A549 treated with DMSO at 1 μM for 4 hours (cell line): ENCODE results near the gene PACS1. TPM values are rescaled to one million over a fixed set of nuclear protein-coding genes. Genes with fewer than 3 reads are reported as not detected.

Experiments
- total RNA-seq: library from RNA; stranded (reverse); fragments of 200-300 nt; extraction: Qiagen RNA extraction; gene quantifications from 5 replicates; pipeline ENCODE4 v1.2.3, GENCODE V29; 2022; ENCODE audit warnings: low read depth

Gene PACS1
- 49.5 to 72.3 TPM (median 60.7 TPM) in 5 replicates for total RNA-seq

GRCh38 chr11:66069715-66070603, at the start of gene PACS1:
Gene PACS1 (plus strand): TSS chr11:66070272. CDS start chr11:66070487, 215 bp downstream.

GRCh38 chr11:66026017-66026529, 44.0 kb upstream of the PACS1 start, which contains the start of gene CATSPER1:
Gene CATSPER1 (minus strand): TSS chr11:66026479. CDS start chr11:66026379, 100 bp downstream.

GRCh38 chr11:66048547-66049323, 21.3 kb upstream of the PACS1 start, which contains the start of gene GAL3ST3:
Gene GAL3ST3 (minus strand): TSS chr11:66049161. CDS start chr11:66045415, 3,746 bp downstream.

GRCh38 chr11:66051766-66052663, 18.1 kb upstream of the PACS1 start, which contains the start of gene SF3B2:
Gene SF3B2 (plus strand): TSS chr11:66052364. CDS start chr11:66052385, 21 bp downstream.

GRCh38 chr11:66268244-66268951, 198.3 kb downstream of the PACS1 start, which contains the start of gene RAB1B:
Gene RAB1B (plus strand): TSS chr11:66268639. CDS start chr11:66268680, 41 bp downstream.

GRCh38 chr11:66277471-66278362, 207.6 kb downstream of the PACS1 start, which contains the start of gene CNIH2:
Gene CNIH2 (plus strand): TSS chr11:66278175. CDS start chr11:66278457, 282 bp downstream.

GRCh38 chr11:66288671-66289547, 218.8 kb downstream of the PACS1 start, which contains the start of gene YIF1A:
Gene YIF1A (minus strand): TSS chr11:66289143. CDS start chr11:66288985, 158 bp downstream.

GRCh38 chr11:66291706-66292542, 221.9 kb downstream of the PACS1 start, which contains the start of gene TMEM151A:
Gene TMEM151A (plus strand): TSS chr11:66291894. CDS start chr11:66292014, 120 bp downstream.

Other genes starting within 250 kb of the PACS1 start
- 0.06 to 0.14 TPM (median 0.11 TPM) in 4 of 5 replicates, not detected in the other for gene SNX32, start 236.3 kb upstream of the PACS1 start, total RNA-seq
- gene CFL1, start 212.1 kb upstream of the PACS1 start, total RNA-seq = 2,114 to 2,300 TPM (median 2,193 TPM) in 5 replicates
- 24.8 to 34.5 TPM (median 33.9 TPM) in 5 replicates for gene MUS81, start 209.8 kb upstream of the PACS1 start, total RNA-seq
- 0.67 to 2.1 TPM (median 1.4 TPM) in 5 replicates for gene EFEMP2, start 197.5 kb upstream of the PACS1 start, total RNA-seq
- gene CTSW, start 190.4 kb upstream of the PACS1 start, total RNA-seq = 0.09 TPM in 1 of 5 replicates, not detected in the others
- gene FIBP, start 181.8 kb upstream of the PACS1 start, total RNA-seq = 74.2 to 92.5 TPM (median 85.4 TPM) in 5 replicates
- 21.7 to 51.3 TPM (median 42.0 TPM) in 5 replicates for gene CCDC85B, start 179.6 kb upstream of the PACS1 start, total RNA-seq
- 176 to 296 TPM (median 205 TPM) in 5 replicates for gene FOSL1, start 169.9 kb upstream of the PACS1 start, total RNA-seq
- gene C11orf68, start 151.2 kb upstream of the PACS1 start, total RNA-seq = 58.3 to 75.5 TPM (median 60.6 TPM) in 5 replicates
- gene DRAP1, start 150.8 kb upstream of the PACS1 start, total RNA-seq = 204 to 286 TPM (median 228 TPM) in 5 replicates
- gene TSGA10IP, start 124.8 kb upstream of the PACS1 start, total RNA-seq = not detected in 5 replicates
- 43.7 to 71.8 TPM (median 59.1 TPM) in 5 replicates for gene SART1, start 108.5 kb upstream of the PACS1 start, total RNA-seq
- gene EIF1AD, start 68.1 kb upstream of the PACS1 start, total RNA-seq = 41.2 to 48.0 TPM (median 43.0 TPM) in 5 replicates
- 374 to 484 TPM (median 463 TPM) in 5 replicates for gene BANF1, start 67.8 kb upstream of the PACS1 start, total RNA-seq
- gene CST6, start 58.3 kb upstream of the PACS1 start, total RNA-seq = not detected in 5 replicates
- 0.53 to 2.1 TPM (median 1.5 TPM) in 5 replicates for gene CATSPER1, start 43.8 kb upstream of the PACS1 start, total RNA-seq
- not detected in 5 replicates for gene GAL3ST3, start 21.1 kb upstream of the PACS1 start, total RNA-seq
- 168 to 185 TPM (median 175 TPM) in 5 replicates for gene SF3B2, start 17.9 kb upstream of the PACS1 start, total RNA-seq
- 34.8 to 48.3 TPM (median 43.1 TPM) in 5 replicates for gene KLC2, start 187.4 kb downstream of the PACS1 start, total RNA-seq
- gene RAB1B, start 198.4 kb downstream of the PACS1 start, total RNA-seq = 132 to 155 TPM (median 139 TPM) in 5 replicates
- 1.1 to 2.6 TPM (median 2.2 TPM) in 5 replicates for gene CNIH2, start 207.9 kb downstream of the PACS1 start, total RNA-seq
- 100 to 122 TPM (median 111 TPM) in 5 replicates for gene YIF1A, start 218.9 kb downstream of the PACS1 start, total RNA-seq
- gene TMEM151A, start 221.6 kb downstream of the PACS1 start, total RNA-seq = 2.0 to 3.5 TPM (median 3.2 TPM) in 5 replicates
- not detected in 5 replicates for gene CD248, start 246.8 kb downstream of the PACS1 start, total RNA-seq